Astrocyte of the cerebellum (primary cell): ENCODE results near the gene OSBPL1A.

Source experiments
- DNase-seq: peaks from one replicate; pipeline ENCODE4 v3.0.0-alpha.2; 2011; ENCODE audit warnings: low read depth
- H3K4me3 ChIP-seq: 2 replicates; pipeline ENCODE4 v1.5.1; 2011; ENCODE audit warnings: mild to moderate bottlenecking, low read depth, low read length, moderate library complexity
- CTCF ChIP-seq: IDR thresholded peaks from 2 replicates; pipeline ENCODE4 v1.5.1; 2012; ENCODE audit warnings: low read length, low read depth, moderate library complexity, mild to moderate bottlenecking; ENCODE audit errors: missing control alignments
- in situ Hi-C: cut with HindIII; loops from 2 replicates; pipeline ENCODE4 v1.10.0; 2017; ENCODE audit warnings: low sequenced_read_pairs

Gene OSBPL1A

DNA sequence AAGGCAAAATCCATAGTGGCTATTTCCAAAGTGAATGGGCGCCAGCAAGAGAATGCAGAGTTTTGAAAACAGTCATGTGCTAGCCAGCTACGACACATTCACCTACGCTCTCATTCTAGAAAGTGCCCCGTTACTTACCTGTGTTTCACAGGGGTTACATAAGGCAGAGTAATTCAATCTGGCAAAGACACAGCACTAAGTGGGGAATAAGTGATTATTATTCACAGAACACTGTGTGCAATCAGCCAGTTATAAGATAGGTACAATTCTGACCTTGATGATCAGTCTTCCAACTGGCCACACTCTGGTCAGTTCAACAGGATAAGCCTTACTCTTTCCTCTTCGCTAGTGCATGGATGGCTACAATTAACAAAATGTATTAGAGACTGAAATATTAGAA is 152.9 kb downstream of the OSBPL1A start:
- H3K4me3 ChIP-seq, result no peak overlapping the region
- in situ Hi-C loops, result no loop called here
- DNase-seq, result no peak
- TF ChIP-seq CTCF, result no peak

DNA sequence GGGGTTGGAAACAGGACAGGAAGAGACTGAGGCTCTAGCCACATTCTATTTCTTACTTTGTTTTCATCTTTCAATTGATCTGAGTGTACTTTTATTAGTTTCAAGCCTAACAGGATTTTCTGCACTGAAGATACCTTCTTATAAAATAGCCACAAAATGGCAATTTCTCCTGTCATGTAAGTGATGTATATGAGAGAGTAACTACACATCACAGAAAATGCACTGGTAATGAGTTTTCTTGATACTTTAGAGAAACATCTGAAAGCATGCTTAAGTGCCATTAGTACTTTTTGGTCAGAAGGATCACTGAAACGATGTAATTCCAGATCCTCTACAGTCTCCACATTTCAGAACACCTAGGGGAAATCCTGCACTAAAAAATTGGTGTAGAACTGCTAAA is 153.9 kb downstream of the OSBPL1A start:
- no peak overlapping the region for H3K4me3 ChIP-seq
- no peak for DNase-seq
- in situ Hi-C loops, result no loop called here
- no peak for TF ChIP-seq CTCF

- in situ Hi-C loops, result no loop called here
- no peak overlapping the region for H3K4me3 ChIP-seq
- TF ChIP-seq CTCF, result no peak
- DNase-seq, result no peak
Measured at GRCh38 chr18:24239341-24239740, 158.3 kb downstream of the OSBPL1A start.

DNA sequence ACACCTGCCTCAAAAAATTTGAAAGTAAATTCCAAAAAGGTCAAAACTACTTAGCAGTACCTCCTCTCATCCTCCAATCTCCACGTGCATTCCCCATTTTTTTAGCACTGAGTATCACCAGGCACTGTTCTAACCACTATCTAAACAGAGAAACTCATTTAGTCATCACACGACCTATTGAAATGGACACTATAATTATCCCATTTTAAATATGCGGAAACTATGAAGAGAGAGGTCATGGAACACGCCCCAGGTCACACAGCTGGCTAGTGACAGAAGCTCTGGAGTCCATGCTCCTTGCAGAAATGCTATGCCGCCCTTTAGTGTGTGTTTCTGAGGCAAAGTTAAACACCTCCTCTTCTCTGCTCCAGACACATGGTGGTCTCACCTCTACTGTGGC is 159.2 kb downstream of the OSBPL1A start:
- H3K4me3 ChIP-seq, result no peak overlapping the region
- no peak for TF ChIP-seq CTCF
- in situ Hi-C loops, result no loop called here
- DNase-seq, result no peak

- no peak for TF ChIP-seq CTCF
- in situ Hi-C loops, result no loop called here
- H3K4me3 ChIP-seq, result no peak overlapping the region
- no peak for DNase-seq
Measured at GRCh38 chr18:24234850-24235418, 162.7 kb downstream of the OSBPL1A start.

- no peak overlapping the region for H3K4me3 ChIP-seq
- no peak for TF ChIP-seq CTCF
- no peak for DNase-seq
- in situ Hi-C loops, result no loop called here
Measured at GRCh38 chr18:24234330-24234729, 163.3 kb downstream of the OSBPL1A start.

DNA sequence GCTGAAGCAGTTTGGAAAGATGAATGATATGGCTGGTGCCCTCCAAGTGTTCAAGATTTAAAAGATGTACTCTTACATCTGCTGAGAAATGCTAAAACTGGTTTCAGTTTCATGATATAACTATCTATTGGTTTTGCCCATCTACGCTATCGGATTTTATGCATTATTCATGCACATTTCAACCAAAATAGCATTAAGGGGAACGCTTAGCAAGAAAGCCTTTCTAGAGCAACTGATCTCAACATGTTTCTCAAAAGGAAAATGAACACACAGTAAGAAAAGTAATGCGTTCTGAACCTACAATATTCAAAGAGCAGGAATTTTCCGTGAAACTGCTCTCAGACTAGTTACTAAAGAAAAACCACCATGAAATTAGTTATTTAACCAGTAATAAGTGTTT is 164.8 kb downstream of the OSBPL1A start:
- in situ Hi-C loops, result no loop called here
- no peak for DNase-seq
- TF ChIP-seq CTCF, result no peak
- H3K4me3 ChIP-seq, result no peak overlapping the region
